ENCODE data around the gene PLEKHG4B.

The PLEKHG4B gene

GRCh38 chr5:169728-170094 is 77.7 kb downstream of the PLEKHG4B start:
- DNase-seq (ENCODE audit: low read depth, low spot score), result no peak

- no peak for DNase-seq (ENCODE audit: low read depth, low spot score)
Measured at GRCh38 chr5:170971-171800, 79.2 kb downstream of the PLEKHG4B start.

GRCh38 chr5:171801-172331 is 79.9 kb downstream of the PLEKHG4B start:
- DNase-seq (ENCODE audit: low read depth, low spot score), result no peak

- DNase-seq (ENCODE audit: low read depth, low spot score), result no peak
Measured at GRCh38 chr5:172421-172820, 80.5 kb downstream of the PLEKHG4B start.

- no peak for DNase-seq (ENCODE audit: low read depth, low spot score)
Measured at GRCh38 chr5:172841-173251, 80.9 kb downstream of the PLEKHG4B start.

GRCh38 chr5:173392-174290 is 81.7 kb downstream of the PLEKHG4B start:
- DNase-seq (ENCODE audit: low read depth, low spot score), result no peak

- no peak for DNase-seq (ENCODE audit: low read depth, low spot score)
Measured at GRCh38 chr5:174291-174600, 82.3 kb downstream of the PLEKHG4B start.

- DNase-seq (ENCODE audit: low read depth, low spot score), result no peak
Measured at GRCh38 chr5:174876-175465, 83.0 kb downstream of the PLEKHG4B start.

GRCh38 chr5:176296-176823 is 84.4 kb downstream of the PLEKHG4B start:
- DNase-seq (ENCODE audit: low read depth, low spot score), result no peak

GRCh38 chr5:178110-178509 is 86.1 kb downstream of the PLEKHG4B start:
- no peak for DNase-seq (ENCODE audit: low read depth, low spot score)

GRCh38 chr5:179401-179800 is 87.4 kb downstream of the PLEKHG4B start:
- no peak for DNase-seq (ENCODE audit: low read depth, low spot score)

- DNase-seq (ENCODE audit: low read depth, low spot score), result no peak
Measured at GRCh38 chr5:180286-180918, 88.4 kb downstream of the PLEKHG4B start.

GRCh38 chr5:181160-181559 is 89.2 kb downstream of the PLEKHG4B start:
- no peak for DNase-seq (ENCODE audit: low read depth, low spot score)

GRCh38 chr5:181566-181965 is 89.6 kb downstream of the PLEKHG4B start:
- DNase-seq (ENCODE audit: low read depth, low spot score), result no peak

- DNase-seq (ENCODE audit: low read depth, low spot score), result no peak
Measured at GRCh38 chr5:182126-182525, 90.2 kb downstream of the PLEKHG4B start.

- no peak for DNase-seq (ENCODE audit: low read depth, low spot score)
Measured at GRCh38 chr5:184471-184870, 92.5 kb downstream of the PLEKHG4B start.

- DNase-seq (ENCODE audit: low read depth, low spot score), result no peak
Measured at GRCh38 chr5:185095-186070, 93.4 kb downstream of the PLEKHG4B start.

- DNase-seq (ENCODE audit: low read depth, low spot score), result no peak
Measured at GRCh38 chr5:186091-187041, 94.4 kb downstream of the PLEKHG4B start.

- DNase-seq (ENCODE audit: low read depth, low spot score), result no peak
Measured at GRCh38 chr5:187042-187431, 95.1 kb downstream of the PLEKHG4B start.

Data from smooth muscle cell of the brain vasculature (primary cell).